Measurements from ENCODE around the gene SHISAL1.

SHISAL1 gene

GRCh38 chr22:44231233-44231632 is 81.5 kb downstream of the SHISAL1 start:
- TF ChIP-seq CTCF (IDR thresholded peaks at IDR 0.05), result no peak
- DNase-seq, result no peak
- no peaks in the 10 kb centered on the region for H3K4me1 Mint-ChIP-seq
- peaks cover 18% of the 10 kb centered on the region for H3K27me3 Mint-ChIP-seq (ENCODE audit: low read depth, poor library complexity)
- H3K9me3 Mint-ChIP-seq, result peaks cover 34% of the 10 kb centered on the region
- H3K27ac Mint-ChIP-seq, result no peak overlapping the region
- no peaks in the 10 kb centered on the region for H3K36me3 Mint-ChIP-seq (ENCODE audit: low read depth)
- H3K4me3 Mint-ChIP-seq, result no peak overlapping the region

GRCh38 chr22:44229809-44230208 is 82.9 kb downstream of the SHISAL1 start:
- TF ChIP-seq CTCF (IDR thresholded peaks at IDR 0.05), result no peak
- peaks cover 24% of the 10 kb centered on the region for H3K27me3 Mint-ChIP-seq (ENCODE audit: low read depth, poor library complexity)
- H3K4me3 Mint-ChIP-seq, result no peak overlapping the region
- H3K9me3 Mint-ChIP-seq, result peaks cover 34% of the 10 kb centered on the region
- H3K27ac Mint-ChIP-seq, result no peak overlapping the region
- no peak for DNase-seq
- no peaks in the 10 kb centered on the region for H3K36me3 Mint-ChIP-seq (ENCODE audit: low read depth)
- no peaks in the 10 kb centered on the region for H3K4me1 Mint-ChIP-seq

GRCh38 chr22:44229331-44229730 is 83.4 kb downstream of the SHISAL1 start:
- H3K4me1 Mint-ChIP-seq, result no peaks in the 10 kb centered on the region
- no peaks in the 10 kb centered on the region for H3K36me3 Mint-ChIP-seq (ENCODE audit: low read depth)
- no peak overlapping the region for H3K4me3 Mint-ChIP-seq
- no peak overlapping the region for H3K27ac Mint-ChIP-seq
- no peak for DNase-seq
- TF ChIP-seq CTCF (IDR thresholded peaks at IDR 0.05), result no peak
- H3K27me3 Mint-ChIP-seq (ENCODE audit: low read depth, poor library complexity), result peaks cover 26% of the 10 kb centered on the region
- H3K9me3 Mint-ChIP-seq, result peaks cover 34% of the 10 kb centered on the region

GRCh38 chr22:44225812-44226211 is 86.9 kb downstream of the SHISAL1 start:
- no peaks in the 10 kb centered on the region for H3K36me3 Mint-ChIP-seq (ENCODE audit: low read depth)
- no peak for TF ChIP-seq CTCF (IDR thresholded peaks at IDR 0.05)
- peaks cover 37% of the 10 kb centered on the region for H3K9me3 Mint-ChIP-seq
- H3K27me3 Mint-ChIP-seq (ENCODE audit: low read depth, poor library complexity), result peaks cover 27% of the 10 kb centered on the region
- H3K4me3 Mint-ChIP-seq, result no peak overlapping the region
- H3K27ac Mint-ChIP-seq, result no peak overlapping the region
- no peak for DNase-seq
- peaks cover 8% of the 10 kb centered on the region for H3K4me1 Mint-ChIP-seq

- Mint-ChIP-seq H3K27ac (no peak overlapping the region), H3K4me1 (peaks cover 8% of the 10 kb centered on the region)
Observed at GRCh38 chr22:44225091-44225689, 87.6 kb downstream of the SHISAL1 start.

More at GRCh38 chr22:44225091-44225689, 87.6 kb downstream of the SHISAL1 start:
- Mint-ChIP-seq H3K27me3 (ENCODE audit: low read depth, poor library complexity) (peaks cover 25% of the 10 kb centered on the region), H3K36me3 (ENCODE audit: low read depth) (no peaks in the 10 kb centered on the region), H3K4me3 (no peak overlapping the region), H3K9me3 (peaks cover 34% of the 10 kb centered on the region)
- TF ChIP-seq CTCF (IDR thresholded peaks at IDR 0.05), result no peak
- no peak for DNase-seq

All from nephron progenitor cell (in vitro differentiated cells).